Esophagus muscularis mucosa (tissue), 4 donors: ENCODE results near the gene ULK3. TPM values are rescaled to one million over a fixed set of nuclear protein-coding genes. Genes with fewer than 3 reads are reported as not detected.

Source experiments
- DNase-seq: peaks from one replicate; pipeline ENCODE4 v3.0.0-alpha.2; 2017; ENCODE audit errors: extremely low spot score
- H3K27ac ChIP-seq, 4 donors: fragments of 200-600 bp; sonication (generic); replicated peaks in 1 of 4; 1 replicate in 3 of 4; 2 replicates in 1 of 4; pipeline ENCODE4 v1.5.1; 2016 to 2019; ENCODE audit warnings: mild to moderate bottlenecking in 1 of 4
- H3K27me3 ChIP-seq, 4 donors: fragments of 200-600 bp; sonication (generic); one replicate each; pipeline versions ENCODE4 v1.5.1 to v1.6.0; 2016 to 2019
- H3K36me3 ChIP-seq, 4 donors: fragments of 200-600 bp; sonication (generic); one replicate each; pipeline ENCODE4 v1.5.1; 2016 to 2019
- H3K4me1 ChIP-seq, 4 donors: fragments of 200-600 bp; sonication (generic); one replicate each; pipeline ENCODE4 v1.5.1; 2016 to 2019
- H3K4me3 ChIP-seq, 4 donors: fragments of 200-600 bp; sonication (generic); 1 replicate in 2 of 4; 2 replicates in 2 of 4; pipeline ENCODE4 v1.5.1; 2016 to 2019; ENCODE audit warnings: mild to moderate bottlenecking in 4 of 4, moderate library complexity in 1 of 4
- H3K9me3 ChIP-seq, 4 donors: fragments of 200-600 bp; sonication (generic); 1 replicate in 3 of 4; 2 replicates in 1 of 4; pipeline ENCODE4 v1.5.1; 2016 to 2019
- CTCF ChIP-seq, 3 experiments: fragments of 200-600 bp in 2 of 3; fragments of 450-650 bp in 1 of 3; sonication (generic) in 2 of 3; IDR thresholded peaks; one replicate each; pipeline ENCODE4 v1.5.1; 2017 to 2019; ENCODE audit warnings: antibody characterized with exemption in 3 of 3, mild to moderate bottlenecking in 2 of 3, moderate library complexity in 1 of 3
- EP300 ChIP-seq: sonication (generic); formaldehyde crosslinking; IDR thresholded peaks from one replicate; pipeline ENCODE4 v1.6.1; 2017; ENCODE audit warnings: antibody characterized with exemption
- POLR2A ChIP-seq: fragments of 450-650 bp; IDR thresholded peaks from one replicate; pipeline ENCODE4 v1.6.1; 2017; ENCODE audit warnings: antibody characterized with exemption, moderate library complexity, mild to moderate bottlenecking, low read depth
- POLR2AphosphoS5 ChIP-seq, 2 donors: sonication (generic); formaldehyde crosslinking; IDR thresholded peaks; one replicate each; pipeline ENCODE4 v1.6.1; 2017; ENCODE audit warnings: antibody characterized with exemption in 2 of 2
- WGBS: methylation state at CpG from one replicate; pipeline ENCODE4 v1.1.5; 2018; 5-methylcytosine and 5-hydroxymethylcytosine counted together
- intact Hi-C: fragments of 100-400 bp; cut with DNase I; formaldehyde crosslinking; loops from one replicate; pipeline ENCODE4 v1.15.1; 2023
- total RNA-seq, 4 donors: library from RNA; depleted of rRNA; stranded (reverse); fragments of >200 nt; gene quantifications; one replicate each; pipeline versions ENCODE4 v1.1.0 to v1.2.1, GENCODE V29; 2016

ULK3 gene
- total RNA-seq, 4 donors from 2014 or later = 24.5 to 49.2 (median 35.4) TPM

- H3K9me3 ChIP-seq = no peaks in the 10 kb centered on the region
- no peak overlapping the region for H3K27ac ChIP-seq
- no peak for TF ChIP-seq CTCF (IDR thresholded peaks at IDR 0.05)
- TF ChIP-seq EP300 = no peak
- TF ChIP-seq POLR2A = no peak
- no peak for TF ChIP-seq POLR2AphosphoS5 (IDR thresholded peaks at IDR 0.05)
- H3K27me3 ChIP-seq = peaks cover 0 to 39% (median 15%) of the 10 kb centered on the region in 4 donors
- 37% methylated on average over 9 of the region's 10 CpGs for WGBS
- H3K36me3 ChIP-seq = no peaks in the 10 kb centered on the region
- intact Hi-C loops = no loop called here
- H3K4me1 ChIP-seq = peaks cover 0 to 11% (median 8%) of the 10 kb centered on the region in 4 donors
- no peak for DNase-seq
- H3K4me3 ChIP-seq = no peak overlapping the region
Observed at GRCh38 chr15:74825866-74826265, 17.1 kb downstream of the ULK3 start.

GRCh38 chr15:74824976-74825375 is 18.0 kb downstream of the ULK3 start:
- no peak for TF ChIP-seq CTCF (IDR thresholded peaks at IDR 0.05)
- no peak for TF ChIP-seq POLR2AphosphoS5 (IDR thresholded peaks at IDR 0.05)
- no peak for TF ChIP-seq POLR2A
- no peak for TF ChIP-seq EP300
- Histone ChIP-seq H3K4me3 (no peak overlapping the region), H3K4me1 (peaks cover 0 to 11% (median 8%) of the 10 kb centered on the region in 4 donors), H3K9me3 (no peaks in the 10 kb centered on the region), H3K27ac (no peak overlapping the region), H3K36me3 (no peaks in the 10 kb centered on the region), H3K27me3 (peaks cover 0 to 39% (median 15%) of the 10 kb centered on the region in 4 donors)
- intact Hi-C loops = no loop called here
- WGBS = 68% methylated on average over 7 of the region's 7 CpGs
- DNase-seq = no peak

- Histone ChIP-seq H3K9me3 (no peaks in the 10 kb centered on the region), H3K27me3 (peaks cover 0 to 34% (median 15%) of the 10 kb centered on the region in 4 donors), H3K4me1 (peaks cover 0 to 15% (median 9%) of the 10 kb centered on the region in 4 donors), H3K27ac (no peak overlapping the region), H3K4me3 (no peak overlapping the region), H3K36me3 (no peaks in the 10 kb centered on the region)
- no peak for DNase-seq
- WGBS = 69% methylated on average over 3 of the region's 6 CpGs
- intact Hi-C loops = no loop called here
- TF ChIP-seq EP300 (no peak), POLR2A (no peak), POLR2AphosphoS5 (IDR thresholded peaks at IDR 0.05) (no peak), CTCF (IDR thresholded peaks at IDR 0.05) (no peak)
Observed at GRCh38 chr15:74823324-74823723, 19.6 kb downstream of the ULK3 start.

- peaks cover 9 to 26% (median 20%) of the 10 kb centered on the region in 4 donors for H3K4me1 ChIP-seq
- intact Hi-C loops = no loop called here
- H3K4me3 ChIP-seq = no peak overlapping the region
- TF ChIP-seq POLR2A (no peak), POLR2AphosphoS5 (IDR thresholded peaks at IDR 0.05) (no peak), CTCF (IDR thresholded peaks at IDR 0.05) (no peak), EP300 (no peak)
- no peak overlapping the region for H3K27ac ChIP-seq
- no peaks in the 10 kb centered on the region for H3K36me3 ChIP-seq
- DNase-seq = no peak
- WGBS = 89% methylated on average over 4 of the region's 4 CpGs
- peaks cover 0 to 24% (median 11%) of the 10 kb centered on the region in 4 donors for H3K27me3 ChIP-seq
- no peaks in the 10 kb centered on the region for H3K9me3 ChIP-seq
Observed at GRCh38 chr15:74822233-74822632, 20.7 kb downstream of the ULK3 start.

GRCh38 chr15:74821790-74822158 is 21.2 kb downstream of the ULK3 start:
- H3K27me3 ChIP-seq = peaks cover 0 to 19% (median 6%) of the 10 kb centered on the region in 4 donors
- DNase-seq = no peak
- 87% methylated on average over 3 of the region's 7 CpGs for WGBS
- no peaks in the 10 kb centered on the region for H3K36me3 ChIP-seq
- no peak overlapping the region for H3K4me3 ChIP-seq
- TF ChIP-seq CTCF (IDR thresholded peaks at IDR 0.05) (no peak), POLR2AphosphoS5 (IDR thresholded peaks at IDR 0.05) (no peak), POLR2A (no peak), EP300 (no peak)
- intact Hi-C loops = no loop called here
- no peak overlapping the region for H3K27ac ChIP-seq
- no peaks in the 10 kb centered on the region for H3K9me3 ChIP-seq
- peaks cover 12 to 30% (median 23%) of the 10 kb centered on the region in 4 donors for H3K4me1 ChIP-seq
